HG03045 (cell line): ENCODE measurements around the gene ARID4B.
"Not testable (repeated sequence)": the region's sequence is repeated elsewhere in the genome, so short reads cannot be mapped to it uniquely, and the experiment has no call there.

Experiments
- ATAC-seq: cut with Tn5 transposase; IDR thresholded peaks from one replicate; pipeline ENCODE4 v1.9.1; 2021; ENCODE audit warnings: mild to moderate bottlenecking, moderate library complexity; ENCODE audit not compliant: unreplicated experiment

Gene ARID4B

DNA sequence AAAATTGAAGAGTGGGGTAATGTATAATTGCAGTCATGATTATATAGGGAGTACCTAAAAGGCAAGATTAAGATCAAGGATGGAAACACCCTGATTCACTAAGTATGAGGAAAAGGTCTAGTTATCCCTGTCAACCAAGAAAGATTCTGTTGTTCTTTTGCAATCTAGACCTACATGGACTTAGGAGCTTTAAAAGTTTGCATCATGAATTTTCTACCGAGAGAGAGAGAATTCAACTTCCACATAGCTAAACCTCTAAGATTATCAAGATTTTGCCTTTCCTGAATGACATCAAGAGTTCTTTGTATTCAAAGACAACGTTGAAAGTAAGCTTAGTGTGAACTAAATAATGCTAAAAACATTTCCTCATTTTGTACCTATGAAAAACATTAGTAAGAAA is 88.1 kb downstream of the ARID4B start:
- no peak for ATAC-seq

DNA sequence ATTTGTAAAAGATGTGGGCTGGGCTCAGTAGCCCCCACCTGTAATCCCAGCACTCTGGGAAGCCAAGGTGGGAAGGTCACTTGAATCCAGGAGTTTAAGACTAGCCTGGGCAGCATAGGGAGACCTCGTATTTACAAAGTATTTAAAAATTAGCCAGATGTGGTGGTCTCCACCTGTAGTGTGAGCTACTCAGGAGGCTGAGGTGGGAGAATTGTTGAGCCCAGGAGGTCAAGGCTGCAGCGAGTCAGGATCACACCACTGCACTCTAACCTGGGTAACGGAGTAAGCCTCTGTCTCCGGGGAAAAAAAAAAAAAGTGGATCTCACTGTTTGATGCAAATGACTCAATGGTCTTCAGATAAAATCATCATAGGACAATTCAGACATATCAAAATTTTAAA is 89.4 kb downstream of the ARID4B start:
- no peak for ATAC-seq

DNA sequence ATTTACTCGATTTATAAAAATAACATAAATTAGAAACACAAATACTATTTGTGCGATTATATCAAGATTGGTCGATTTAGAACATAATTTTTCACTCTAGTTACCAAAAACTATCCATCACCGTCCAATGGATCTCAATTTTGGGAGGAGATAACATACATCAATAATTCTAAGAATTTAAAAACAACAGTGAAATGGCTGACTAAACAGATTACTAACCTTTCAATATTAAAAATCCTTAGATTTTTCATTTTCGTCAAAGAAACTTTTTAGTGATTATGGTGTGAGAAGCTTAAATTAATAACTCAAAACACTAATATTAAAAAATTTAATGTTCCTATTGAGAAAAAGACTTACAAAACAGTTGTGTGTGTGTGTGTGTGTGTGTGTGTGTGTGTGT is 91.9 kb downstream of the ARID4B start:
- no peak for ATAC-seq

DNA sequence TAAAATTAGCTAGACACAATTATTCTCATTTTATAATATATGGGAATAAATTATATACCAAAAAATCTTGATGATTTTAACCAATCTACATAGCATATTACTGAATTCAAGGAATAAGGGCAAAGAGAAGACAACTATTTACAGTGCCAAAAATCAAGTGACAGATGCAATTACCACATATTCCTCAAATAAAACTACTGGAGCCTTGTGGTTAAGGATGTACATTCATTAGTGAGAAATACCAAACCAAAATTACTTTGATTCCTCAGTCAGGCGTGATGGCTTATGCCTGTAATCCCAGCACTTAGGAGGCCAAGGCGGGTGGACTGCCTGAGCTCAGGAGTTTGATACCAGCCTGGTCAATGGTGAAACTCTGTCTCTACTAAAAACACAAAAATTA is 98.1 kb downstream of the ARID4B start:
- no peak for ATAC-seq

DNA sequence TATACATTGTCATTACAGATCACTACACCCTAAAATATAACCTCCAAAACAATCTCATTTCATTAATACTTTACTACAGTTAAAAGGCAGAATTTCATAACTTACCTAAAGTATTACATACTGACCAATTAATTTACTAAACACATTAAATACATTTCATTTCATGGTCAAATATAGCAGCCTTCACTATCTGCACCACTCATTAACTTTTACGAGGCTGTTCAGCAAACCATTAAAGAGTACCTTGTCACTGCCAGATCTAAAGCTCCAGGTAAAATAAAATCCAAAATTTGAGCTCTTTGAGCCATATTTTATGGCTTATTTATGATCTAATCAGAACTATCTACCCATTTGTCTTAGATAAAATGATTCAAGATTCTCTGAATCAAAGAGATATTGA is 100.6 kb downstream of the ARID4B start:
- no peak for ATAC-seq

DNA sequence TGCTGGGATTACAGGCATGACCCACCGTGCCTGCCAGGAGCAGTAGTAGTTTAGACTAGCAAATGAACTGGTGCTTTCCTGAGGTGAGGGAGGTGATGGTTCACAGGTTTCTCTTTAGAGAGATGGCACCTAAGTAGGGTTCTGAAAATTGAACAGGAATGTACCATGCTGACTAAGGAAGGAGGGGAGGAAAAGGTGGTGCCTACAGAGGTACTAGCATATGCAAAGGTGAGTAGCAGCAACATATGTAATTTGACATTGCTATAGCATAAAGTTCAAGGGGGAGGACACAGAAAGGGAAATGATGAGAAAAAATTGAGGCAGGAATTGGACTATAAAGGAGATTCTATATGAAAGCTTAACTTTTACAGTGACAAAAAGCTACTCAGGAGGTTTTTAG is 101.0 kb downstream of the ARID4B start:
- no peak for ATAC-seq

DNA sequence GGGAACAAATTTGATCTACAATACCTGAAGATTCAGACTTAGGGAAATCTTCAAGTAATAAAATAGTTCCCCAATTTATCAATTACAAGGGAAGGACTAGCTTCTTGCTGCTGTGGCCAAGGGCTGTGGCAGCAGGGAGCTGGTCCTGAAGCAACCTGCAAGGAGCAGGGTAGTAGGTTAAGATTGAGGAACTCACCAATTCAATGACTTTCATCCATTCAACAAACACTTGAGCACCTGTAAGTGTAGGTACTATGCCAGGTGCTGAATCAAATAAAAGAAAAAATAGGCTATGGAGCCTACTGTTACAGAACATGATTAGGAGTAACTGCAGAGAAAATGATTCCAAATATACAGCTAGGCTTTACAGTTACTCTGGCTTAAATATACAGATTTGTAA is 102.7 kb downstream of the ARID4B start:
- ATAC-seq = no peak

DNA sequence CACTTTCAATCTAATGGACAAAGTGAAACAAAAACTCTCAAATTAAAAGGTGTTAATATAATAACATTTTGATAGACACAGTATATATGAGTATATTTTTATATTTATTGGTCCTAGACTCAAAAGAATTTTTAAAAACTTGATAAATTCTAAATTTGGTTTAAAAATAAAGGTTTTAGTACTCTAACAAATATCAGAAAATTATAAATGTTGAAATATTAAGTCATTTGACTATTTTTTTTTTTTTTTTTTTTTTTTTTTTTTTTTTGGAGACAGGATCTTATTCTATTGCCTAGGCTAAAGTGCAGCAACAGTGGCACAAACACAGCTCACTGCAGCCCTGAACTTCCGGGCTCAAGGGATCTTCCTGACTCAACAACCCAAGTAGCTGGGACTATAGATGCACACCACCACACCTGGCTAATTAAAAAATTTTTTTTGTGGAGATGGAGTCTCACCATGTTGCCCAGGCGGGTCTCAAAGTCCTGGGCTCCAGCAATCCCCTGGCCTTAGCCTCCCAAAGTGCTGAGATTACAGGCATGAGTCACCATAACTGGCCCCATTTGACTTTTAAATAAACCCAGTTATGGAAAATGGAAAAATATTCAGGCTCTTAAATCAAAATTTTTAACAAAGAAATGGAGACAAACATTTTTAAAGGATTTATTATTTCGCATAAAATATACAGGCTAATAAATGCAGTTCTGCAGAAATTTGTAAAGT is 106.2 kb downstream of the ARID4B start:
- ATAC-seq = no peak

DNA sequence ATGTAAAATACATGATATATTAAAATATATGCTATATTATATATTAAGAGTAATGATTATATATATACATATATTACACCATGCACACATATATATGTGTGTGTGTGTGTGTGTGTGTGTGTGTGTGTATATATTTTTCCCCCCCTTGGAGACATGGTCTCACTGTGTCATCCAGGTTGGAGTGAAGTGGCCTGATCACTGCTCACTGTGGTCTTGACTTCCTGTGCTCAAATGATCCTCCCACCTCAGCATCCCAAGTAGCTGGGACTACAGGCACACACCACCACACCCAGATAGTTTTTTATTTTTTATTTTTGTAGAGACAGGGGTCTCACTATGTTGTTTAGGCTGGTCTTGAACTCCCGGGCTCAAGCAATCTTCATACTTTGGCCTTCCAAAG is 112.5 kb downstream of the ARID4B start:
- no peak for ATAC-seq

DNA sequence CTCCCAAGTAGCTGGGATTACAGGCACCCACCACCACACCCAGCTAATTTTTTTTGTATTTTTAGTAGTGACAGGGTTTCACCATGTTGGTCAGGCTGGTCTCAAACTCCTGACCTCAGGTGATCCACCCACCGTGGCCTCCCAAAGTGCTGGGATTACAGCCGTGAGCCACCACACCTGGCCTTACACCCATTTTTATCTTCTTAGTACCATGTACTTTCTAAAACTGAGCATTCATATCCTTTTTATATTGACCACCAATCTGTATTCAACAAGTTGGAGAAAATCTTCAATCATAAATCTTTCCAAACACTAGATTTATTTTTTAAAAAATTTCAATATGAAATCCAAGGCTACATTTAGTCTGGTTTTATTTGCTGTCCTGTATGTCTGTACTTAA is 113.0 kb downstream of the ARID4B start:
- not testable (repeated sequence) for ATAC-seq

DNA sequence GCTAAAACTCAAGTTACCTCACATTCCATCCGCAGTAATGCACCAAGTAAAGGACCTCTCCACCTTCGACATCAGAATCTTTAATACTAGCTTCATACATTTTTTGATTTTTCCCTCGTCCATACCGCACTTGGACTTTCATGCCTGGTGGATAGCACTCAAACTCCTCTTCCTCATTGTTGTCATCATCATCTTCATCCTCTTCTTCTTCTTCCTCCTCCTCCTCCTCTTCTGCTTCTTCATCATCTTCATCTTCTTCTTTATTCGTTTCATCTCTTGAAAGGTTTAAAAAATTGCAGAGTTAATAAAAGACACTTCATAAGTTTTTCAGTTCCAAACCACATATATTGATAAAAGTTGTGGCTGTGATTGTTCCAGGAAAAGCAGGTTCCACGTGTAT is 114.2 kb downstream of the ARID4B start:
- ATAC-seq = no peak

DNA sequence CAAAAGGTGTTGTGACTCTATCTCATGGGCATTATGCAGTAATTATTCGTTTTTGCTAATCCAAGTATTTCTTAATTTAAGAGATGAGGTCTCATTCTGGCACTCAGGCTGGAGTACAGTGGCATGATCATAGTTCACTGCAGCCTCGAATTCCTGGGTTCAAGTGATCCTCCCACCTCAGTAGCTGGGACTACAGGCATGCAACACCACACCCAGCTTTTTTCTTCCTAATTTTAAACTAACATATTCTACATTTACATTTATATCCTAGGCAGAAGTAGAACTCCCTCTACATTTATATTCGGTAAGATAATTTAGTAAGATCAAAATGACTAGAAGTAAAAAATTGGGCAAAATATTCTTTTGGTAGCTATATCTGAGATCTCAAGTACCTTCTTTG is 116.5 kb downstream of the ARID4B start:
- no peak for ATAC-seq

DNA sequence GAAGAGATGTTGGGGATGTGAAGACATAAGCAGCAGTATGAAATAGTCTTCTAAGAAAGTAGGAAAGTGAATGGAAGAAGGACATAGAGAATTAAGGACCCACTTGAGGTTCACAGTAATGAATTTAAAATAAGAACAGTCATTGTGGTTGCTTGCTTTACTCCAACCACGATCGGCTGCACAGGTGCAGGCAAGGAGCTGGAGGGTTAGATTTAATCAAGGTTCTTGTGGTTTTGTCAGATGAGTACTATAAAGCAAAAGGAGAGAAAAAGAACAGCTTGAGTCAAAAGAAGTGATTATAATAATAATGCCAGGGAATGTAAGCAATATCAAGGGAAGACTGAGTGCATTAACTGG is 120.8 kb downstream of the ARID4B start:
- ATAC-seq = no peak

DNA sequence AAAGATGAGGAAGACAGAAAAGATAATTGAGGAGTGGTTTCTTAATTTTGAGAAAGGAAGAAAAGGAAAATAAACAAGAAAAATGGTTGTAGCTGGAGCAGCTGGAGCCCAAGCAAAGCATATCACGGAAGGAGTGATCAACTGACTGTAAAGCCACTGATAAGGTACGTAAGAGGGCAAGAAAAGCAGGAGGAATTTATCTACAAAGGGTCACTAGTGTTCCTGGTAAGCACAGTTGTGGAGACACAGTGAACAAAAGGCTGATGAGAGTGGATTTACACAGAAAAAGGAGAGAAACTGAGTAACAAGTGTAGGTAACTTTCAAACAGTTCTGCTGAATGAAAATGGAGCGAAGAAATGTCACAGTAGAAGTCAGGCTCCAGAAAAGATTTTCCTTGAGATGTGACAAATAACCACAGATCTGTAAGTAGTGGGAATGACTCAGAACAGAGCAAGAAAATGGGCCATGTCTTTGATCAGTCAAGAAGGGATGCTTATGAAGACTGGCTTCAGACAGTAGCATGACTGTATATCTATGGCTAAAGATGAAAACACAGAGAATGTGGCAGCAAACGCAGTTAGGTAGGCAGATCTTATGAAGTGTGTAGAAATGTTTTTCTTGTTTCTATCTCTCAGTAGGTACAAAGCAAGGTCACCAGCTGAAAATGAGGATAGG is 121.3 kb downstream of the ARID4B start:
- no peak for ATAC-seq

DNA sequence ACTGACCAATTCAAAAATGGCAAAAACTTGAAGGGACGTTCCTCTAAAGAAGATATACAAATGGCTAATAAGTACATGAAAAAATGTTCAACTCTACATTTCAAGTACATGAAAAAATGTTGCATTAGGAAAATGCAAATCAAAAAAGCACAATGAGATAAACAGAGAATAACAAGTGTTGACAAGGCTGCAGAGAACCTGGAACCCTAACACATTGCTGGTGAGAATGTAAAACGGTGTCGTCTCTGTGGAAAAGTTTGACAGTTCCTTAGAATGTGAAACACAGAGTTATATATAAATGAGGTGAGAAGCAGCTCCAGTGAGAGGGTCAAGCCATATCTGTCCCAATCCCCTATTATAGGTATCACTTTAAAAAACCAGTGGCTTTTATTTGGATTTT is 122.3 kb downstream of the ARID4B start:
- no peak for ATAC-seq

DNA sequence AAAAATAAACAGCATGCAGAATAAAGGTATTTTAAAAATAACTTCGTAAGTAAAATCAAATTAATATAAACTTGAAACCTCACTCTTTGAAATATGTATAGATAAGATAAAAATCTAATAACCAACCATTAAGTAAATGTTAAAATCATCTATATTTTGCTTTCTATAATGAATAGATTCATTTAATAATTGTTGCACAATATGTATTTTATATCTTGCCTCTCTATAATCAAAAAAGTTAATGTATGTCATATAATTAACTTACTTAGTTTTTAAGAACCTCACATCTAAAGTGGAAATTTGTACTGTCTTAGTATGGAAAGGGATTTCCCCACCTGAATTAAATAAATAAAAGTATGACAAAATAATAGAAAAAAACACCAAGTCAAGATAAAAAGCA is 124.6 kb downstream of the ARID4B start:
- no peak for ATAC-seq

DNA sequence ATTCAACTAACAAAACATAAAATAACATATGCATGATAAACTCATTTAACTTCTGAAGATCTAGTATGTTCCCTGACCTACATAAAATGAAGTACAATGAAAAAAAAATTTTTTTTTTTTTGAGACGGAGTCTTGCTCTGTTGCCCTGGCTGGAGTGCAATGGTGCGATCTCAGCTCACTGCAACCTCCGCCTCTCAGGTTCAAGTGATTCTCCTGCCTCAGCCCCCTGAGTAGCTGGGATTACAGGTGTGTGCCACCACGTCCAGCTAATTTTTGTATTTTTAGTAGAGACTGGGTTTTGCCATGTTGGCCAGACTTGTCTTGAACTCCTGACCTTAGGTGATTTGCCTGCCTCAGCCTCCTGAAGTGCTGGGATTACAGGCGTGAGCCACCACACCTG is 125.5 kb downstream of the ARID4B start:
- not testable (repeated sequence) for ATAC-seq

DNA sequence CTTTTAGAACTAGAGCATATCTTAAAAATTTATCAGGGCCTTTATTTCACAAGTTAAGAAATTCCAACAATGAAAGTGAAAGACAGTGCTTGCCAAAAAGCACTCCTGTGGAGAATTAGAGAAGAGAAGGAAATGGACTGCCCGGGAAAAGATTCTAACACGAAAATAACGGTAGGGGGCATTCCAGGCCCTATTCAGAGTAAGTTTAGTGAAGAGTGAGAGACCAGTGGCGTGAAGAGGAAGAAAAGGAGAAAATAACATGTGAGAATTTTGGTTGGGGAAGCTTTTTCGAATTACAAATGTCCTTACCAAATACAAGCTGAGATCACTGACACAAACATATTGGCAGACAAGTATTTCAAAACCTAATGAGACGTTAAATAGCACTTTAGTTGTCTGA is 128.5 kb downstream of the ARID4B start:
- no peak for ATAC-seq

DNA sequence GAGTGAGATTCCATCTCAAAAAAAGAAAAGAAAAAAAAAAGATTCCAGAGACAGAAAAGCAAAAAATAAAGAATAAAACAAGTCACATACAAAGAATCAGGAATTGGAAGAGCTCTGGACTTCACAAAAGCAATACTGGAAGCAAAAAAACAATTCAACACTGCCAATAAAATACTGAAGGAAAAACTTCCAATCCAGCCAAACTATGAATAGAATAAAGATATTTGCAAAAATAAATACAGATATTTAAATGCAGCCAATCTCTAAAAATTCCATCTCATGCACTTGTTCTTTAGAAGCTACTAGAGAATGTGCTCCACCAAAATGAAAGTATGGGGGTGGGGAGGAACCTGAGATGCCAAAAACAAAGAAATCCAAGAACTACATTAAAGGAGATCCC is 137.5 kb downstream of the ARID4B start:
- no peak for ATAC-seq

DNA sequence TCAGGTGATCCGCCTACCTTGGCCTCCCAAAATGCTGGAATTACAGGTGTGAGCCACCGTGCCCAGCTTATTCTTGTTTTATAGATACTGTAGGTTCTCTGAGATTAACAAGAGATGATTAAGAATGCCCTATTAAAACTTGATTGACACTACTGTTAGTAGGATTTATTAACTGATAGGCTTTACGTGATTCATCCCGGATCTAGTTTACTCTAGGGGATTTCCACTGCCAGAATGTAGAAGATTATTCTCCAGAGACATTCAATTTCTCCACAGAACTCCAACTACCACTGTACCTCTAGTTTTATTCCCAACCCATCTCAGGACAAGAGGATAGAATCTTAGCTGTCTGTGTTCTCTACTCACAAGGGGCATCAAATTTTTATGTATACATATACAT is 140.7 kb downstream of the ARID4B start:
- no peak for ATAC-seq

DNA sequence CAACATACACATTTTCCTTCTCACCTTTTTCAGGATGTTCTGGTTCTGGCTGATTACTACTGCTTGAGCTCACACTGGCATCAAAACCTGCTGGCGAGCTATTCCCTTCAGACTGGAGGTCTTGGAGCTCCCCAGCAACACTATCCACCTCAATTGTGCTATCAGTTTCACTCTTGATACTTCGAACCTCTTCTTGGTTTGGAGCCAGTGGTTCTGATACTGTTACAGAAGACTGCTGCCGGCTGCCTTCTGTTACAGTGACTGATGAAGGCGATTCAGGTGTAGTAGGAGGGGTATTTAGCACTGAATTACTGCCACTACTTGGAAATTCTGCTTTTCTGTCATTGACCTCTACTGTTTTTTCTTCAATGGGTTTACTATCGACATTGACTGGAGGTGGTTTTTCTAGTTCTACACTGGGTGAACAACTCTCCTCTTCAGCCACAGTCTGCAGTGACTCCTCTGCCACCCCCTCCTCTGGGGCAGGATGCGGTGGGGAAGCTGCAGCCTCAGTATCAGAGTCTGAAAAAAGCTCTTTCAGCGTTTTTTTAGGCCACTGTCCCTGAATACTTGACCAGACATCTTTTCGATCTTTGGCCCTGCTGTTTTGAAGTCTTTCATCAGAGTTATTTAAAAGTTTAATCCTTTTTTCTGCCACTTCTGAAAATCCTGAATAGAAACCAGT is 146.3 kb downstream of the ARID4B start:
- no peak for ATAC-seq

DNA sequence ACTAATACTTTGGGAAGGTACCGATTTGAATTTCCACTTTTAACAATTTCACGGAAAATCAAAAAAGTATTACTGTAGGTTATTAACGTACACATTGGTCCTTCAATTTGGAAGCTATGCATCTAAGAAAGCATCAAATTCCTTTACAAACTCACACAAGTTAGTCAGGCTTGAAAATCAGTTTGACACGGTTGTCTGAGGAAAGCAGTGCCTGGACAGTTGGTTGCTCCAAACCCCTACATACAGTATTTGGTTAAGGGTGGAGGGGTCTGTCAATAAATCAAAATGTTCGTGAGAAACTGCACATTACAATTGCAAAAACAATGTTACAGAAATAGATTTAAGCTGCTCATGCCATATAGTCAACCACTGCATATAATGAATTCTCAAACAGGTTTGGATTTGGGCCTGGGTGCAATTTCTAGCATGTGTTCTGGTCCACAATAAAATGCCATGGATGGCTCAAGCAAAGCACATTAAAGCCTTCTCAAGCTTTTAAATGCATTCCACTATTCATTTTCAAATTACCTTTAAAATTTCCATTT is 147.0 kb downstream of the ARID4B start:
- no peak for ATAC-seq
